ENCODE results near the gene RIT2.

GRCh38 chr18:42882122-42882521 is 233.4 kb downstream of the RIT2 start:
- TF ChIP-seq POLR2AphosphoS5 (IDR thresholded peaks at IDR 0.05) (no peak), EP300 (IDR thresholded peaks at IDR 0.05) (no peak)
